ENCODE measurements around the gene IFNA2. TPM values are rescaled to one million over a fixed set of nuclear protein-coding genes. Genes with fewer than 3 reads are reported as not detected.

Gene IFNA2
- total and polyA plus RNA-seq, 2 donors (not counting 1 experiment from before 2014, with no cell fraction given), result not detected

GRCh38 chr9:21415493-21416267, 30.5 kb upstream of the IFNA2 start:
- DNase-seq (ENCODE audit: low read depth in 2 of 2), result peak in 1 of 2 donors; percentile 78
- Histone ChIP-seq H3K9ac (ENCODE audit: insufficient read depth, low read length) (no peak overlapping the region), H3K4me1 (ENCODE audit: control insufficient read depth, extremely low read depth, insufficient read depth, low read length) (no peaks in the 10 kb centered on the region), H3K9me3 (ENCODE audit: control insufficient read depth, insufficient read depth, low read depth, low read length) (no peaks in the 10 kb centered on the region), H3K4me2 (ENCODE audit: extremely low read depth, insufficient read depth, low read length) (no peak overlapping the region), H3K27me3 (ENCODE audit: control insufficient read depth, insufficient read depth, low read length) (peaks cover 2% of the 10 kb centered on the region), H4K20me1 (ENCODE audit: control insufficient read depth, extremely low read depth, insufficient read depth, low read length) (no peaks in the 10 kb centered on the region), H3K36me3 (ENCODE audit: control insufficient read depth, insufficient read depth, low read length) (no peaks in the 10 kb centered on the region), H3K4me3 (replicated peaks in 1 of 4; ENCODE audit: control extremely low read depth in 1 of 4, insufficient read depth in 1 of 4, low read depth in 3 of 4, low read length in 4 of 4) (no peak overlapping the region), H3K27ac (ENCODE audit: insufficient read depth, low read length) (no peak overlapping the region), H2AFZ (ENCODE audit: low read length) (no peak overlapping the region), H3K79me2 (ENCODE audit: control insufficient read depth, insufficient read depth, low read length) (no peaks in the 10 kb centered on the region)
- TF ChIP-seq EZH2 (IDR thresholded peaks at IDR 0.05; ENCODE audit: low read length, missing control alignments) (no peak), CTCF (conservative IDR thresholded peaks at IDR 0.05 in 1 of 2, IDR thresholded peaks at IDR 0.05 in 1 of 2; ENCODE audit: low read depth in 1 of 2, low read length in 2 of 2) (no peak)

- no peaks in the 10 kb centered on the region for H3K36me3 ChIP-seq (ENCODE audit: control insufficient read depth, insufficient read depth, low read length)
- TF ChIP-seq CTCF (conservative IDR thresholded peaks at IDR 0.05 in 1 of 2, IDR thresholded peaks at IDR 0.05 in 1 of 2; ENCODE audit: low read depth in 1 of 2, low read length in 2 of 2) (no peak), EZH2 (IDR thresholded peaks at IDR 0.05; ENCODE audit: low read length, missing control alignments) (no peak)
These were observed 29.2 kb upstream of the IFNA2 start for GRCh38 chr9:21414220-21414940.

GRCh38 chr9:21413624-21414023, 28.4 kb upstream of the IFNA2 start:
- no peak overlapping the region for H3K4me3 ChIP-seq (replicated peaks in 1 of 4; ENCODE audit: control extremely low read depth in 1 of 4, insufficient read depth in 1 of 4, low read depth in 3 of 4, low read length in 4 of 4)
- no peak for DNase-seq (ENCODE audit: low read depth in 2 of 2)
- peaks cover 2% of the 10 kb centered on the region for H3K27me3 ChIP-seq (ENCODE audit: control insufficient read depth, insufficient read depth, low read length)
- no peaks in the 10 kb centered on the region for H3K9me3 ChIP-seq (ENCODE audit: control insufficient read depth, insufficient read depth, low read depth, low read length)
- no peak overlapping the region for H2AFZ ChIP-seq (ENCODE audit: low read length)
- no peaks in the 10 kb centered on the region for H3K79me2 ChIP-seq (ENCODE audit: control insufficient read depth, insufficient read depth, low read length)
- H3K4me1 ChIP-seq (ENCODE audit: control insufficient read depth, extremely low read depth, insufficient read depth, low read length), result no peaks in the 10 kb centered on the region
- H3K27ac ChIP-seq (ENCODE audit: insufficient read depth, low read length), result no peak overlapping the region
- no peak overlapping the region for H3K9ac ChIP-seq (ENCODE audit: insufficient read depth, low read length)
- no peaks in the 10 kb centered on the region for H3K36me3 ChIP-seq (ENCODE audit: control insufficient read depth, insufficient read depth, low read length)
- no peaks in the 10 kb centered on the region for H4K20me1 ChIP-seq (ENCODE audit: control insufficient read depth, extremely low read depth, insufficient read depth, low read length)
- H3K4me2 ChIP-seq (ENCODE audit: extremely low read depth, insufficient read depth, low read length), result no peak overlapping the region
- TF ChIP-seq CTCF (conservative IDR thresholded peaks at IDR 0.05 in 1 of 2, IDR thresholded peaks at IDR 0.05 in 1 of 2; ENCODE audit: low read depth in 1 of 2, low read length in 2 of 2) (peak in 1 of 2 donors; percentile 31), EZH2 (IDR thresholded peaks at IDR 0.05; ENCODE audit: low read length, missing control alignments) (no peak)

More at GRCh38 chr9:21414220-21414940, 29.2 kb upstream of the IFNA2 start:
- Histone ChIP-seq H3K9ac (ENCODE audit: insufficient read depth, low read length) (no peak overlapping the region), H3K4me2 (ENCODE audit: extremely low read depth, insufficient read depth, low read length) (no peak overlapping the region), H4K20me1 (ENCODE audit: control insufficient read depth, extremely low read depth, insufficient read depth, low read length) (no peaks in the 10 kb centered on the region), H3K27ac (ENCODE audit: insufficient read depth, low read length) (no peak overlapping the region), H3K79me2 (ENCODE audit: control insufficient read depth, insufficient read depth, low read length) (no peaks in the 10 kb centered on the region), H3K27me3 (ENCODE audit: control insufficient read depth, insufficient read depth, low read length) (peaks cover 2% of the 10 kb centered on the region), H3K4me1 (ENCODE audit: control insufficient read depth, extremely low read depth, insufficient read depth, low read length) (no peaks in the 10 kb centered on the region), H3K9me3 (ENCODE audit: control insufficient read depth, insufficient read depth, low read depth, low read length) (no peaks in the 10 kb centered on the region), H2AFZ (ENCODE audit: low read length) (no peak overlapping the region), H3K4me3 (replicated peaks in 1 of 4; ENCODE audit: control extremely low read depth in 1 of 4, insufficient read depth in 1 of 4, low read depth in 3 of 4, low read length in 4 of 4) (no peak overlapping the region)
- DNase-seq (ENCODE audit: low read depth in 2 of 2), result no peak
